ENCODE data around the gene KDM1A. TPM values are rescaled to one million over a fixed set of nuclear protein-coding genes. Genes with fewer than 3 reads are reported as not detected.

KDM1A gene
- total and polyA plus RNA-seq, 2 donors (not counting 3 experiments of a cell fraction or from before 2014, with no cell fraction given) = 105 to 111 TPM

GRCh38 chr1:23027352-23027907, 8.2 kb downstream of the KDM1A start:
- no TSS peak for BruUV-seq (replicated peaks)
- Histone ChIP-seq H3K36me3 (ENCODE audit: control insufficient read depth in 2 of 2, extremely low read depth in 1 of 2, insufficient read depth in 2 of 2, low read length in 2 of 2) (no peaks in the 10 kb centered on the region), H4K20me1 (replicated peaks; ENCODE audit: control insufficient read depth, extremely low read depth, insufficient read depth, low read length) (peaks cover 10% of the 10 kb centered on the region), H3K4me2 (ENCODE audit: insufficient read depth, low read length) (no peak overlapping the region), H2AFZ (ENCODE audit: low read depth, low read length) (no peak overlapping the region), H3K9ac (replicated peaks; ENCODE audit: extremely low read depth, insufficient read depth, low read length) (no peak overlapping the region), H3K4me3 (replicated peaks in 1 of 3; ENCODE audit: insufficient read depth in 1 of 3, low read depth in 1 of 3, low read length in 3 of 3) (no peak overlapping the region), H3K9me1 (replicated peaks; ENCODE audit: control insufficient read depth, extremely low read depth, insufficient read depth, low read length) (no peaks in the 10 kb centered on the region), H3K27me3 (ENCODE audit: control insufficient read depth in 2 of 2, insufficient read depth in 2 of 2, low read length in 2 of 2) (no peaks in the 10 kb centered on the region), H3K4me1 (ENCODE audit: control insufficient read depth, extremely low read depth, insufficient read depth, low read length) (no peaks in the 10 kb centered on the region), H3K9me3 (replicated peaks; ENCODE audit: control insufficient read depth, insufficient read depth, low read length) (no peaks in the 10 kb centered on the region), H3K27ac (ENCODE audit: insufficient read depth, low read depth, low read length) (no peak overlapping the region), H3K79me2 (ENCODE audit: control insufficient read depth, insufficient read depth, low read length) (peaks cover 91% of the 10 kb centered on the region)
- intact Hi-C loops (cut with micrococcal nuclease) (no loop called here), dilution Hi-C loops (cut with MboI; ENCODE audit: extremely low pct_ligation_motif_present, low sequenced_read_pairs) (no loop called here)
- ChIA-PET CTCF (no interaction called here), POLR2A (no interaction called here)
- FAIRE-seq (no peak), DNase-seq (ENCODE audit: low read depth, low spot score) (no peak)
- no peak for TF ChIP-seq POLR2A (IDR thresholded peaks at IDR 0.05; ENCODE audit: low read depth, low read length)

GRCh38 chr1:23029337-23029736, 10.1 kb downstream of the KDM1A start:
- TF ChIP-seq GATA2 (IDR thresholded peaks at IDR 0.05; ENCODE audit: insufficient read depth, insufficient read length, low read depth, low read length) (no peak), MYC (IDR thresholded peaks at IDR 0.05; ENCODE audit: low read depth, low read length) (no peak), FOS (IDR thresholded peaks at IDR 0.05; ENCODE audit: borderline replicate concordance, insufficient read depth, low read length) (no peak), POLR2AphosphoS5 (IDR thresholded peaks at IDR 0.05; ENCODE audit: insufficient read depth, low read depth, low read length) (no peak)
- TF ChIP-seq, protein P1, sequence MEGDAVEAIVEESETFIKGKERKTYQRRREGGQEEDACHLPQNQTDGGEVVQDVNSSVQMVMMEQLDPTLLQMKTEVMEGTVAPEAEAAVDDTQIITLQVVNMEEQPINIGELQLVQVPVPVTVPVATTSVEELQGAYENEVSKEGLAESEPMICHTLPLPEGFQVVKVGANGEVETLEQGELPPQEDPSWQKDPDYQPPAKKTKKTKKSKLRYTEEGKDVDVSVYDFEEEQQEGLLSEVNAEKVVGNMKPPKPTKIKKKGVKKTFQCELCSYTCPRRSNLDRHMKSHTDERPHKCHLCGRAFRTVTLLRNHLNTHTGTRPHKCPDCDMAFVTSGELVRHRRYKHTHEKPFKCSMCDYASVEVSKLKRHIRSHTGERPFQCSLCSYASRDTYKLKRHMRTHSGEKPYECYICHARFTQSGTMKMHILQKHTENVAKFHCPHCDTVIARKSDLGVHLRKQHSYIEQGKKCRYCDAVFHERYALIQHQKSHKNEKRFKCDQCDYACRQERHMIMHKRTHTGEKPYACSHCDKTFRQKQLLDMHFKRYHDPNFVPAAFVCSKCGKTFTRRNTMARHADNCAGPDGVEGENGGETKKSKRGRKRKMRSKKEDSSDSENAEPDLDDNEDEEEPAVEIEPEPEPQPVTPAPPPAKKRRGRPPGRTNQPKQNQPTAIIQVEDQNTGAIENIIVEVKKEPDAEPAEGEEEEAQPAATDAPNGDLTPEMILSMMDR (IDR thresholded peaks at IDR 0.05; ENCODE audit: extremely low read depth in 1 of 2, insufficient read depth in 1 of 2, low read depth in 1 of 2, low read length in 2 of 2) = no peak
- no TSS peak for BruUV-seq (replicated peaks)
- Histone ChIP-seq H3K9me1 (replicated peaks; ENCODE audit: control insufficient read depth, extremely low read depth, insufficient read depth, low read length) (no peaks in the 10 kb centered on the region), H3K9me3 (replicated peaks; ENCODE audit: control insufficient read depth, insufficient read depth, low read length) (no peaks in the 10 kb centered on the region), H3K4me1 (ENCODE audit: control insufficient read depth, extremely low read depth, insufficient read depth, low read length) (no peaks in the 10 kb centered on the region), H3K79me2 (ENCODE audit: control insufficient read depth, insufficient read depth, low read length) (peaks cover 90% of the 10 kb centered on the region), H3K27me3 (ENCODE audit: control insufficient read depth in 2 of 2, insufficient read depth in 2 of 2, low read length in 2 of 2) (no peaks in the 10 kb centered on the region), H3K9ac (replicated peaks; ENCODE audit: extremely low read depth, insufficient read depth, low read length) (no peak overlapping the region), H4K20me1 (replicated peaks; ENCODE audit: control insufficient read depth, extremely low read depth, insufficient read depth, low read length) (peaks cover 10% of the 10 kb centered on the region), H3K27ac (ENCODE audit: insufficient read depth, low read depth, low read length) (no peak overlapping the region), H3K4me3 (replicated peaks in 1 of 3; ENCODE audit: insufficient read depth in 1 of 3, low read depth in 1 of 3, low read length in 3 of 3) (no peak overlapping the region), H3K36me3 (ENCODE audit: control insufficient read depth in 2 of 2, extremely low read depth in 1 of 2, insufficient read depth in 2 of 2, low read length in 2 of 2) (no peaks in the 10 kb centered on the region), H2AFZ (ENCODE audit: low read depth, low read length) (no peak overlapping the region), H3K4me2 (ENCODE audit: insufficient read depth, low read length) (no peak overlapping the region)
- FAIRE-seq (no peak), DNase-seq (ENCODE audit: low read depth, low spot score) (no peak)
- intact Hi-C loops (cut with micrococcal nuclease) (no loop called here), dilution Hi-C loops (cut with MboI; ENCODE audit: extremely low pct_ligation_motif_present, low sequenced_read_pairs) (no loop called here)
- POLR2A ChIA-PET = no interaction called here
- CTCF ChIA-PET = no interaction called here
